Measurements from ENCODE around the gene KPNA5.
A peak's percentile ranks its signal among the peaks of the same experiment; 100 is the strongest.
"Not testable (repeated sequence)": the region's sequence is repeated elsewhere in the genome, so short reads cannot be mapped to it uniquely, and the experiment has no call there.

The KPNA5 gene

GRCh38 chr6:116697480-116697879, 16.5 kb downstream of the KPNA5 start:
- DNase-seq (ENCODE audit: low read depth in 2 of 3, low spot score in 2 of 3), result no peak

GRCh38 chr6:116703888-116704287, 22.9 kb downstream of the KPNA5 start:
- not testable (repeated sequence) for DNase-seq (ENCODE audit: low read depth in 2 of 3, low spot score in 2 of 3)

- DNase-seq (ENCODE audit: low read depth in 2 of 3, low spot score in 2 of 3), result no peak
These were observed 24.9 kb downstream of the KPNA5 start for GRCh38 chr6:116705917-116706316.

- DNase-seq (ENCODE audit: low read depth in 2 of 3, low spot score in 2 of 3), result no peak
These were observed 33.3 kb downstream of the KPNA5 start for GRCh38 chr6:116714296-116714695.

- DNase-seq (ENCODE audit: low read depth in 2 of 3, low spot score in 2 of 3), result no peak
These were observed 33.8 kb downstream of the KPNA5 start for GRCh38 chr6:116714761-116715160.

GRCh38 chr6:116726947-116727346, 45.9 kb downstream of the KPNA5 start:
- no peak for DNase-seq (ENCODE audit: low read depth in 2 of 3, low spot score in 2 of 3)

- no peak for DNase-seq (ENCODE audit: low read depth in 2 of 3, low spot score in 2 of 3)
These were observed 49.5 kb downstream of the KPNA5 start for GRCh38 chr6:116730513-116730912.

GRCh38 chr6:116737004-116737403, 56.0 kb downstream of the KPNA5 start:
- no peak for DNase-seq (ENCODE audit: low read depth in 2 of 3, low spot score in 2 of 3)

GRCh38 chr6:116740486-116740885, 59.5 kb downstream of the KPNA5 start:
- not testable (repeated sequence) for DNase-seq (ENCODE audit: low read depth in 2 of 3, low spot score in 2 of 3)

GRCh38 chr6:116741571-116741970, 60.6 kb downstream of the KPNA5 start:
- no peak for DNase-seq (ENCODE audit: low read depth in 2 of 3, low spot score in 2 of 3)

GRCh38 chr6:116745176-116745575, 64.2 kb downstream of the KPNA5 start:
- DNase-seq (ENCODE audit: low read depth in 2 of 3, low spot score in 2 of 3), result no peak

- no peak for DNase-seq (ENCODE audit: low read depth in 2 of 3, low spot score in 2 of 3)
These were observed 80.8 kb downstream of the KPNA5 start for GRCh38 chr6:116761779-116762178.

GRCh38 chr6:116762235-116762634, 81.2 kb downstream of the KPNA5 start:
- no peak for DNase-seq (ENCODE audit: low read depth in 2 of 3, low spot score in 2 of 3)

- DNase-seq (ENCODE audit: low read depth in 2 of 3, low spot score in 2 of 3), result no peak
These were observed 82.0 kb downstream of the KPNA5 start for GRCh38 chr6:116763048-116763447.

GRCh38 chr6:116763906-116764628, 83.1 kb downstream of the KPNA5 start:
- DNase-seq (ENCODE audit: low read depth in 2 of 3, low spot score in 2 of 3), result no peak

GRCh38 chr6:116764629-116764960, 83.6 kb downstream of the KPNA5 start:
- DNase-seq (ENCODE audit: low read depth in 2 of 3, low spot score in 2 of 3), result no peak

GRCh38 chr6:116764961-116765841, 84.2 kb downstream of the KPNA5 start, which contains the start of gene FAM162B:
Gene FAM162B, minus strand, starts transcription at chr6:116765719. Its CDS starts 143 bp downstream, at chr6:116765576.
- peak in 1 of 3 experiments; percentile 2 for DNase-seq (ENCODE audit: low read depth in 2 of 3, low spot score in 2 of 3)

GRCh38 chr6:116766506-116767176, 85.6 kb downstream of the KPNA5 start:
- DNase-seq (ENCODE audit: low read depth in 2 of 3, low spot score in 2 of 3), result no peak

GRCh38 chr6:116767715-116768114, 86.7 kb downstream of the KPNA5 start:
- DNase-seq (ENCODE audit: low read depth in 2 of 3, low spot score in 2 of 3), result no peak

GRCh38 chr6:116772450-116772849, 91.4 kb downstream of the KPNA5 start:
- DNase-seq (ENCODE audit: low read depth in 2 of 3, low spot score in 2 of 3), result no peak

- DNase-seq (ENCODE audit: low read depth in 2 of 3, low spot score in 2 of 3), result no peak
These were observed 92.9 kb downstream of the KPNA5 start for GRCh38 chr6:116773886-116774285.
